ENCODE data around the gene LSM7.
A peak's percentile ranks its signal among the peaks of the same experiment; 100 is the strongest.

Gene LSM7

DNA sequence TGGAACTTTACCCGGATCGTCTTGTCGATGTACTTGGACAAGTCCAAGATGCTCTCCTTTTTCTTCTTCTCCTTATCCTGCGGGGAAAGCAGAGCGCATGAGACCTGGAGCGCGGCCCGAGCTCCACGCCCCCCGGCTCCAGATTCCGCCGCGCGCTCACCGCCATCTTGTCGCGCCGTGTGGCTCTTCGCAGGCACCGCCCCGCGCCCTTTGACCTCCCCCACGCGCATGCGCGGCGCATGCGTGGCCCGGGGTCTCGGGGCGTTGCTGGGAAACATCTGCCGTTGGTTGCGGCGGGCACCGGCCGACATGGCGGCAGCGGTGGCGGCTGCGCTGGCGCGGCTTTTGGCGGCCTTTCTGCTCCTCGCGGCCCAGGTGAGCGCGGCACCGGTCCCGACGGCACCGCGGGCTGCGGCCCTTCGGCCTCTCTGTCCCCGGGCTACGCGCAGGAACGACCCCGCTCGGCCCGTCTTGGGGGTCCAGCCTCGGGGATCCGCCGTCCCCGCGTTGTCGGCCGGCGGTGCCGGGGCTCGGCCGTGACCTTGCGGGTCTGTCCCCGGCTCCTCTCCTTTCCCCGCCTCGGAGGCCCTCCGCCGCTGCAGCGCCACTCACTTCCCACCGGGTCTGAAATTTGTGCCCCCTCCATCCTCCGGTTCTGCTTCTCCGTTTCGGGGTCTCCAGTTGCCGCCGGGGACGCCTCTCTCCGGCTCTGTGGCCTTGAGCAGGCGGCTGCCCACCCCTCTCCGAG lies at the start of gene LSM7, which contains the start of gene SPPL2B:
TSS of gene LSM7 (minus strand) at position 186 of the 748 bp plus-strand sequence. CDS start at position 166, 20 bp downstream.
TSS of gene SPPL2B (plus strand) at position 284 of the 748 bp plus-strand sequence. CDS start at position 310, 26 bp downstream.
- DNase-seq, result peak; percentile 89

DNA sequence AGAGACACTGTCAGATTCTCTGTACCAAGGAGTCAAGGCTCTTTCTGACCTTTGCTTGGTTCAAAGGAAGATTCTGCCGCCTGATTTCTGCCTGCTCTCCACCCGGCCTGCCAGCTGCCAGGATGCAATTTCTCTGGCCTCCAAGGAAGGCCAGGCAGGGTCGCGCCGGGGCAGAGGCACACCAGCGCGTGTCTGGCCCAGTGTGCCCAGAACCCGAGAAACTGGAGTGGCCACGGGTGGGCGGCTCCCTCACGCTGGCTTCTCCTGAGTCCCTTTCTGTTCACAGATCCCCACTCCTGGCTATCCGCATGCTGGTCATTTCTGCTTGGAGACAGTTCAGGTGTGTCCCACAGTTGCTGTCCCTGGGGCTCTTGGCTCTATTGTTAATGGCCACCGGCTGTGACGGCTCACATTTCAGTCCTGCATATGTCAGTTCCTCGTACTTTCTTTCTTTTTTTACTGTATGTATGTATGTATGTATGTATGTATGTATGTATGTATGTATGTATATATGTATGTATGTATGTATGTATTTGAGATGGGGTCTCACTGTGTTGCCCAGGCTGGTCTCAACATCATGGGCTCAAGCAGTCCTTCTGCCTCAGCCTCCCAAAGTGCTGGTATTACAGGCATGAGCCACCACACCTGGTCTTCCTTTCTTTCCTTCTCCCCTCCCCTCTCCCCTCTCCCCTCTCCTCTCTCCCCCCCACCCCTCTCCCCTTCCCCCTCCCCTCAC lies 48.6 kb upstream of the LSM7 start:
- DNase-seq, result no peak

DNA sequence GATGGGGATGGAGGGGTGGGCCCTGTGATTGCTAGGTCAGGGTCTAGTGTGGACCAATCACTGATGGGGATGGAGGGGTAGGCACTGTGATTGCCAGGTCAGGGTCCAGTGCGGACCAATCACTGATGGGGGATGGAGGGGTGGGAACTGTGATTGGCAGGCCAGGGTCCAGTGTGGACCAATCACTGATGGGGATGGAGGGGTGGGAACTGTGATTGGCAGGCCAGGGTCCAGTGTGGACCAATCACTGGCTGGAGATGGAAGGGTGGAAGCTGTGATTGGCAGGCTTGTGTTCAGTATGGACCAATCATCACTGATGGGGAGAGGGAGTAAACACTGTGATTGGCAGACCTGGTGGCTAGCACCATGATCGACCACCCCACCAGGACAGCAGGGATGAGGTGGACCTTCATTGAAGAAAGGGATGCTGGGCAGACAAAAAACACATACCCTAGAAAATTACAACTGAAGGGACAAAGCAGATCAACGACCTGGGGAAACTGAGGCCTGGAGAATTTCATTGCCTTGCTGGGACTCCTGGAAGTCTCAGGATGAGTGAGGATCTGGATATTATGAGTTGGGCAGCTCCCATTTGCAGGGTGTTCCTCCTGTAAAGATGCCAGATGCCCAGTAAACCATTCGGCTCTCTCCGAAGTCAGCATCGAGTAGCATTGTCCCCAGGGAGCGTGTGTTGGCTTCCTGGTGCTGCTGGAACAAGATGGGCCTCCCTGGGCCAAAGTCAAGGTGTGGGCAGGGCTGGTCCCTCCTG lies 47.2 kb upstream of the LSM7 start:
- no peak for DNase-seq

DNA sequence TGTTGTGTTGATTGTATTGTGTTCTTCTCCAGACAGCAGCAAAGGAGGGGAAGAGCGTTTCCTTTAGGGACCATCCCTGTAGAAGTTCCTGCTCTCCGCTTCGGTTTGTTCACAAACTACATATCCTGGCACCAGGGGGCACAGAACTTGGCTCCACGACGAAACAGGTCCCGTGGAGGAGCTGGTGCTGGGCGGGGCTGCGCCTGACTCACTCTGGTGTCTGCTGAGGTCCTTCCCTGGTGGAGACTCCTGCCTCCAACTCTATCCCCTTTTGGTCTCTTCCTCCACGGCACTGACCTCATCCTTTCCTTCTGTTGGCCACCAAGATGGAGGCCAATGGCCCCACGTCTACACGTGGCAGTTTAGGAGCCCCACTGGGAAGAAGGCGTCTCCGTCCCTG lies 46.4 kb upstream of the LSM7 start:
- no peak for DNase-seq

DNA sequence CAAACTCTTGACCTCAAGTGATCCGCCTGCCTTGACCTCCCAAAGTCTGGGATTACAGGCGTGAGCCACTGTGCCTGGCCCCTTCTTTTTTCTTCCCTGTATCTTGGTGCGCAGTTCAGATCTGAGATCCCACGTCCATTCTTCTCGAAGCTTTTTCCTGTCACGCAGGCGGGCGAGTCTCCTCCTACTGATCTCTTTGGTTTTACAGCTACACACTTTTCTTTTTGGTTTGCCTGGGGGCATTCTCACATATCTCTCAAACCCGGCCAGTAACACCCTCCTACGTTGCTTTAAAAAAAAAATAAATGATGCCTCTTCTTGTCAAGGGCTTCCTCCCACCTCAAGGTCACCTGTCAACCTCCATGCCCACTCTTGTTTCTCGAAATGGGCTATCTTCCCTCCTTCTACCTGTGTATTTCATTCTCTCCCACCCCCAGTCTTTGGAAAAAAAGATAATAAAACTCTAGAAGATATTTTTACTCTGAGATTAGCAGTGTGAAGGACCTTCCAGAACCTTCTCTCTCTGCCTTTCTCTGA lies 43.8 kb upstream of the LSM7 start:
- no peak for DNase-seq

DNA sequence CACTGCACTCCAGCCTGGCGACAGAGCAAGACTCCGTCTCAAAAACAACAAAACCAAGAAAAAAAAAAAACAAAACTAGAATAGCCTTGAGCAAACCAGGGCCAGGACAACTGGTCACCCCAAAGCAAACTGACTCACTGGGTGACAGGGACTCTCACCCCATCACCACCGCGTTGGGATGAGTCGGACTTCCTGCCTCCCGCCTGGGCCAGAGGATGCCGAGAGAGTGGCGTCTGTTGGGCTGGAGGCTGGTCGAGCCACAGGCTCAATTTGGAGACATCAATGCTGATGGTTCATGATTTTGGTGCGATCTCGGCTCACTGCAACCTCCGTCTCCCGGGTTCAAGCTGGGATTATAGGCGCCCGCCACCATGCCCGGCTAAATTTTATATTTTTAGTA lies 43.3 kb upstream of the LSM7 start:
- peak; percentile 70 for DNase-seq

DNA sequence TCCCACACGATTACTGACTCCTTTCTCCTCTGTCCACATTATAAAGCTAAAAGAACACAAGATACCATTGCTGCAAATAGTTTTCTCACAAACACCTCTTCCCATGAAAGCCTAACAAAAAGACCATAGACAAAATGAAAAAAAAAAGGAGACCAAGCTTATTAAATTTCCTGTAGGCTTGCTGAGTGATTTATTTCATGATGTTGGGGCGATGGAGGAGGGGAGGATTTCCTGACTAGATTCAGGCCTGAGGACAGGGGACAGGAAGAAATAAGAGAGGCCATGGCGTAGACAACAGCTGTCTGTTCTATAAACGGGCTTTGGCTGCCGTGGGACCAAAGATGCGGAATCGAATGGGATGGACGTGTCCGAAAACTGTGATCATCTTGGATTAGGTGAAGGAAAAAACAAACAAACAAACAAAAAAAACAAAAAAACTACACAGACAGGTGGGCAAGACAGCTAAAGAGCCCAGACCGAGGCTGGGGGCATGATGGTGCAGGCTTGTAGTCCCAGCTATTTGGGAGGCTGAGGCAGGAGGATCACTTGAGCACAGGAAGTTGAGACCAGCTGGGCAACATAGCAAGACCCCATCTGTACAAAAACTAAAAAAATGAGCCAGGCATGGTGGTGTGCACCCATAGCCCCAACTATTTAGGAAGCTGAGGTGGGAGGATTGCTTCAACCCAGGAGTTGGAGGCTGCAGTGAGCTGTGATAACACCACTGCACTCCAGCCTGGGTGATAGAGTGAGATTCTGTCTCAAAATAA lies 37.0 kb upstream of the LSM7 start:
- DNase-seq, result no peak

DNA sequence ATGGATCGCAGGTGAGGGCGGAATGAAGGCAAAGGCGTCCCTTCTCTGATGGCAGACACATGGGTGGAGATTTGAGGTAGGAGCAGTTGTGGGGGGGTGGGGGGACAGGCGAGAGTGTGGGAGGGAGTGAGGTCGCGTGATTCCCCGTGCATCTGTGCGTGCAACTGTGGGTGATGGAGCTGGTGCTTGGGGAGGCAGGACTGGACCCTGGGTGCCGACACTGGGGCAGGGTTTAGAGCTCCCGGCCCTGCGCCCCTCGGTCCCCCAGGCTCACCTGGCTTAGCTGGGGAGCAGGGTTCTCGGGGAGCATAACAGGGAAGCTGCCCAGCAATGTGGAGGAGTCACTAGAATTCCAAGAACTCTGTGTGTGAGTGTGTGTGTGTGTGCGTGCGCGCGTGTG lies 35.0 kb upstream of the LSM7 start:
- no peak for DNase-seq

DNA sequence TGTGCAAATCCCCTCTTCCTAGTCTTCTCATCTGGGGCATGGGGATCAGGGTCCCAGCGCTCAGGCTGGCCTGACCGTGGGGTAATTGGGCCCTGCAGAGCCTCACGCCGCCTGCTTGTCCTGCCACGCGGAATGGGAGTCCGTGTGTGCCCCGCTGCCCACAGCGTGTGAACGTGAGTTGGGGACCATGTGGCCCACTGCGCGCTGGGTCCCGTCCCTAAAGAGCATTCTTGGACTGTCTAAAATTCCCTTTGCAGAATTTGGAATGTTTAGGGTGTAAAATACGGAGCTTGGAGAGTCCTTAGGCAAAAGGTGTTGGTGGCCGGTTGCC lies 34.5 kb upstream of the LSM7 start:
- no peak for DNase-seq

DNA sequence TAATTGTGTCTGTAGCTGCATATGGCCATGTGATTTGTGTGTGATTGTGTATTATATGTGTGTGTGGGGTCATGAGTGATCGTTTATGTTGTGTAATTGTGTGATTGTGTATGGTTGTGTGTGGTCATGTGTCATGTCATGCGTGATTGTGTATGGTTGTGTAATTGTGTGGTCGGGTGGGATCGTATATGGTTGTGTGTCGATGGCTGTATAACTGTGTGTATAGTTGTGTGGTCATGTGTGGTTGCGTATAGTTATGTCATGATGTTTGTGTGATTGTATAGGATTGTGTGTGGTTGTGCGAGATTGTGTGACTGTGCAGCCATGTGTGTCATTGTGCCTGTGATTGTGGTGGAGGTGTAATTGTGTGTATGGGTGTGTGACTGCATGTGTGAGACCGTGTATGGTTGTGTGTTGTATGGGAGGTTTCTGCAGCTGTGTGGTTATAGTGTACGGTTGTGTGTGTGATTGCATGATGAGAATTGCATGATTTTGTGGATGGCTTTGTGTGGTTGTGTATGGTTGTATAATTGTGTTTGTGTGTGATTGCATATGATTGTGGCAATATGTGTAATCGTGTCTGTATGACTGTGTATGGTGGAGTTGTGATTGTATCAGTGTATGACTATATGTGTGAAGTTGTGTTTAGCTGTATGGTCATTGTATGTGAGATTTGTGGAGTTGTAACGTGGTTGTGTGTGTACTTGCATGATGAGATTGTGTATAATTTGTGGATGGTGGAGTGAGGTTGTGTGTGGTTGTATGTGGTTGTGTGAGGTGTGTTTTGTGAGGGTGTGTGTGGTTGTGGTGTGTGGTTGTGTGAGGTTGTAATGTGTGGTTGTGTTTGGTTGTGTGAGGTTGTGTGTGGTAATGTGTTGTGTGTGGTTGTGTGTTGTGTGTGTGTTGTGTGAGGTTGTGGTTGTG lies 33.9 kb upstream of the LSM7 start:
- DNase-seq, result no peak

DNA sequence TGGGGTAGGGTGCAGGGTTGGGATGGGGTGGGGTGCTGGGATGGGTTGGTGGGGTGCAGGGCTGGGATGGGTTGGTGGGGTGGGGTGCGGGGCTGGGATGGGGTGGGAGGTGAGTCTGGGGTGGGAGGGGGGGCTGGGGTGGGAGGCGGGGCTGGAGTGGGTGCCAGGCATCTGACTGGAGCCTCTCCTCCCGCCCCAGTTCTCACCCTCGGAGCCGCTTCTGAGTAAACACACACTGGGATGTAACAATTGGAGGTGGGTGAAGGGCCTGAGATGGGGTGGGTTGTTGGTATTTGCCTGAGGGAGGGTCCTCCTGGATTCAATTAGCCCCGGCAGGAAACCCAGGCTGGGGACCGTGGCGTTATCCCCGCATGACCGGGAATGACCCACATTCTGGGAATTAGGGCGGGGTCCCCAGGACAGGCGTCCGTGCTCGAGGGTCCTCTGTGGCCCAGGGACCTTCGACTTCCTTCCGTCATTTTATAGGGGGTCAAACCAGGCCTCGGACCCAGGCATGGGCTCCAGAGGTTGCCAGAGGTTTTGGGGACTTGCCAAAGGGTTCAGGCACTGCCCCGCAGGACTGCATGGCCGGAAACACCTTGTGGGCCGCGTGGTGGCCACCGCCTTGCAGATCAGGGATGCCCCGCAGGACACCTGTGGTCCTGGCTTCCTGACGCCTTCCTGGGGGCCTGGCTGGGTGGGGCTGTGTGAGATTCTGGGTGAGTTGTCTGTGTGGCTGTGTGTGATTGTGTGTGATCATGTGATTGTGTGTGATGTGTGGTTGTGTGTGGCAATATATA lies 33.1 kb upstream of the LSM7 start:
- DNase-seq, result no peak

DNA sequence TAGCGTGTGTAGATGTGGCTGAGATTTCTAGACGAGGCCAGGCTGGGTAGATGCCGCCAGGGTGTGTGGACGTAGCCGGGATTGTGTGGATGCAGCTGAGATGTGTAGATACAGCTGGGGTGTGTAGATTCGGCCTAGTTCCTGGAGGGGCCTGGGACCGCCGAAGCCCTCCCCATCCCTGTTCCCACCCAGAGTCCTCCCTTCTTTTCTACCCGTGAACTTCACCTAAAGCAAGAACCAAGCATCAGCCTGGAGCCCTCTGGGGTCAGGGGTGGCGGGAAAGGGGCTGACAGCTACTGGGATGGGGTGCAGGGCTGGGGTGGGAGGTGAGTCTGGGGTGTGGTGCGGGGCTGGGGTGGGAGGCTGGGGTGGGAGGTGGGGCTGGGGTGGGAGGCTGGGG lies 32.4 kb upstream of the LSM7 start:
- no peak for DNase-seq

DNA sequence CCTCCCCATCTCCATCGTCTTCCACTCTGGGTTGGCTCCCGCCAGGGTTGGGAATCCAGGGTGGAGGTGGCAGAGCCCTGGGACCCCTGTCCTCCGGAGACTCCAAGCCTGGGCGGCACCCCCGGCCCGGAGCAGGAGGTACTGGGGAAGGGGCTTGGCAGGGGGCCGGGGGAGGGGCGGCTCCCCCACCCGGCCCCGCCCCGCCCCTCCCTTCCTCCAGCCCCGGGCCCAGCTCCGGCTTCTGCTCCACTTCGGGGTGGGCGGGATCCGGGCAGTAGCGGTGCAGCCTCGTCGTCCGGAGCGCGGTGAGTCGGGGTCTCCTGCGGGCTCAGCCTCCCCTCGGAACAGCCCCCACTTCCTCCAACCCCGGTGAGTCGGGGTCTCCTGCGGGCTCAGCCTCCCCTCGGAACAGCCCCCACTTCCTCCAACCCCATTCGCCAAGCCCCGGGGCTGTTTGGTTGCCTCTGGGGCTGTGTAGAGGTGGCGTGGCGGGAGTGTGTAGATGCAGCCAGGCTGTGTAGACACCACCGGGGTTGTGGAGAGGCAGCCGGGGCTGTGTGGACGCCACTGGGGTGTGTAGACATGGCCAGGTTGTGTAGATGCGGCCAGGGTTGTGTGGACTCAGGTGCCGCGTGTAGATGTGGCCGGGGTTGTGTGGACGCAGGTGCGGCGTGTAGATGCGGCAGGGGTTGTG lies 31.8 kb upstream of the LSM7 start, which contains the start of gene TMPRSS9:
TSS of gene TMPRSS9 (plus strand) at position 274 of the 694 bp plus-strand sequence. CDS start 29,521 bp downstream, outside the sequence.
- no peak for DNase-seq

DNA sequence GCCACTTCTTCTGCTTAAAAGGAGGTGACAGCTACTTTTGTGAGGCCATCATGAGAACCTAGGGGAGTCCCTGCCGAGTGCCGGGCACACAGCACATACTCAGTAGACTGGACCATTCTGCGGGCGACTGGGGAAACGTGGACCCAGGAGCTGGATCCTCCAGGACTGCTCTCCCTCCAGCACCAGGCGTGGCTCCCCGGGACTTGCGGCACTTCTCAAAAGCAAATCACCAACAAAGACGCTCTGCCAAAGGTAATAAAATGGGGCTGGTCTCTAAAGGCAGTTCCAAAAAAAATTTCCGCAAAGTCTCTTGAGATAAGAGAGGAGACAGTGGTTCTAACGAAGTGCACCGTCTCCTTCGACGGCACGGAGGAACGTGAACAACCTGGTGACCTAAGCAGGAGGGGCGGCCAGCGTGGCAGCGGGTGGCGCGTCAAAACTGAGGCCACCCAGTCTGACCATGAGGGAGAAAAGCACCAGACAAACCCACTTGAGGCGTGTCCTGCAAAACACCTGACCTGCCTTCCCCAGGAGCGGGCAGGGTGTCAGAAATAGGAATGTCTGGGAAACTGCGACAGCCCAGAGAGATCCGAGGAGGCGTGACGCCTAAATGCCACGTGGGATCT lies 30.3 kb upstream of the LSM7 start:
- DNase-seq, result no peak

DNA sequence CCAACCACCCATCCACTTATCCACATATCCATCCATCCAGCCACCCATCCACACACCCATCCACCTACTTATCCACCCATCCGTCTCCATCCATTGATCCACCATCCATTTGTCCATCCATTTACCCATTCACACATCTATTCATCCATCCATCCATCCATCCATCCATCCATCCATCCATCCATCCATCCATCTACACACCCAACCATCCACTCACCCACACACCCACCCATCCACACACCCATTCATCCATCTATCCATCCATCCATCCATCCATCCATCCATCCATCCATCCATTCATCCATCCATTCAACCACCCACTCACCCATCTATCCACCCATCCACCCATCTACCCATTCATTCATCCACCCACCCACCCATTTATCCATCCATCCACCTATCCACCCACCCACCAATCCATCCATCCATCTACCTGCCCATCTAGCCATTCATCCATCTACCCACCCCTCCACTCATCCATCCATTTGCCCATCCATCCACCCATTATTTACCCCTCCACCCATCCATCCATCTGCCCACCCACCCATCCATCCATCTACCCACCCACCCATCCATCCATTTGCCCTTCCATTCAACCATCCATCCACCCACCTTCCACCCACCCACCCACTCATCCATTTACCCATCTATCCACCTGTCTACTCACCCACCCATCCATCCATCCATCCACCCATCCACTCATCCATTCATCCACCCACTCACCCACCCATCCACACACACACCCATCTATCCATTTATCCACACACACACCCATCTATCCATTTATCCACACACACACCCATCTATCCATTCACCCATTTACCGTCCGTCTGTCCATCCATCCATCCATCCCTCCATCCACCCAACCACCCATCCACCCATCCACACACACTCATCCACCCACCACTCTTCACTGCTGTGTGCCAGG lies 29.2 kb upstream of the LSM7 start:
- no peak for DNase-seq

DNA sequence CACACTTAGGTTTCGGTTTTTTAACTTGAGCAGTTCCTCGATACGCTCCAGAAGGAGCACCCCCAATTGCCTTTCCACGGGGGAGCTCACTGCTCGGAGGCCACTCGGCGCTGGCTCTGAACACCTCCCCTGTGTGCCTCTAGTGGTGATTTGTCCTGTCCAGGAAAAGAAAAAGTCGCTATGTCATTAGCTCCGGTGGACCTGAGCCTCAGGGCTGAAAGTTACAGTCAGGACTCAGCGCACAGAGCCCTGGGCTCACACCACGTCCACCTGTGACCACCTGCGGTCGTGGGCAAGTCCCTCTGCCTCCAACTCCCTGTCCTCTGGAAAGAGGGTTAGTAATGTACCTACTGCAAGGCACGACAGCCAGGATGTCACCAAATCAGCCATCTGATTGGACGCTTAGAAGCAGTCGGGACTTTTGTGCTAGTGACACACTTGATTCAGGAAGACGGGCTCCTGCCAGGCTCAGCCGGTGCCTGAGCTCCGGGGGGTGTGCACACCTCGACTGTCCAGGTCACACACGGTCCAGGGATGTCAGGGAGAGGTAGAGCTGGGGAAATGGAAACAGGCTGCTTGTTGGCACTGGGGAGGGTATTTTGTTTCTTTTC lies 27.8 kb upstream of the LSM7 start:
- DNase-seq, result no peak

DNA sequence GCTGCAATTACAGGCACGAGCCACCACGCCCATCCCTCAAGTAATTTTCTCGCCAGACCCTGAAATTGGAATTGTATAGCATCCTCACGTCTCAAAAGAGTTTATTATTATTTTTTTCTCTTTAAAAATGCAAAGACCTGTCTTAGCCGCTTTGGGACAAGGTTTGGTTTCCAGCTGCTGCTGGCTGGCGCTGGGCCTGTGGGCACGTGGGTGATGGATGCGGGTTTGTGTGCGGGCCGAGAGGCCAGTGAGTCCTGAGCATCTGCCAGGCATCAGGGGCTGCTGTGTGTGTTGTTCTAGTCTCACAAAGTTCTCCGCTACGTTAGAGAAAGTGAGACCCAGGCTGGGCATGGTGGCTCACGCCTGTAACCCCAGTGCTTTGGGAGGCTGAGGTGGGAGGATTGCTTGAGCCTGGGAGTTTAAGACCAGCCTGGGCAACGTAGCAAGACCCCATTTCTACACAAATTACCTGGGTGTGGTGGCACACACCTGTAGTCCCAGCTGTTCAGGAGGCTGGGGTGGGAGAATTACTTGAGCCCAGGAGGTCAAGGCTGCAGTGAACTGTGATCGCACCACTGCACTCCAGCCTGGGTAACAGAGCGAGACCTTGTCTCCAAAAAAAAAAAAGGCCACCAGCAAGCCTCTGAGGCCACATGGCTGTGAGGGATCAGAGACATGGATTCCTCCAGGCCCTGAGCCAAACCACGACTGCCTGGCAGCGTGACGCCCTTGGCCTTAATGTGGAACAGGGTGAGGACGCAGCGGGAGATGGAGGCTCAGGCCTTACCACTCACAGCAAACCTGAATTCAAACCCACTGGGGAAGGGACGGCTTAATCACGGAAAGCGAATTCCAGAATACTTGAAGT lies 27.0 kb upstream of the LSM7 start:
- peak; percentile 44 for DNase-seq
